Stimulated activated CD4-positive, alpha-beta T cell treated with anti-CD3 and anti-CD28 coated beads, Interleukin-15, amount 100 ng/mL, for 48 hours (primary cell): Measurements from ENCODE around the gene MTIF2.
"Not testable (repeated sequence)": the region's sequence is repeated elsewhere in the genome, so short reads cannot be mapped to it uniquely, and the experiment has no call there.

Source experiments
- DNase-seq, 2 donors: peaks; one replicate each; pipeline ENCODE4 v3.0.0-alpha.2; 2020; ENCODE audit warnings: low read depth in 2 of 2

MTIF2 gene

GRCh38 chr2:55241582-55241981 lies 27.4 kb downstream of the MTIF2 start:
- not testable (repeated sequence) for DNase-seq

GRCh38 chr2:55239656-55240222 lies 29.3 kb downstream of the MTIF2 start:
- no peak for DNase-seq

- DNase-seq: no peak
Measured at GRCh38 chr2:55236992-55237543, 32.0 kb downstream of the MTIF2 start.

GRCh38 chr2:55235724-55236538 lies 33.1 kb downstream of the MTIF2 start:
- DNase-seq: no peak

- DNase-seq: no peak
Measured at GRCh38 chr2:55233658-55233940, 35.4 kb downstream of the MTIF2 start.

GRCh38 chr2:55232863-55233657 lies 36.0 kb downstream of the MTIF2 start:
- DNase-seq: no peak

- DNase-seq: peak; percentile 78 to 92
Measured at GRCh38 chr2:55232084-55232862, 36.8 kb downstream of the MTIF2 start, which contains the start of the genes CLHC1 and RPS27A. Gene CLHC1, minus strand, starts transcription at chr2:55232293. Its CDS starts 9,882 bp downstream, at chr2:55222411. Gene RPS27A, plus strand, starts transcription at chr2:55232688. Its CDS starts 137 bp downstream, at chr2:55232825.

- DNase-seq: no peak
Measured at GRCh38 chr2:55231546-55232083, 37.4 kb downstream of the MTIF2 start.

GRCh38 chr2:55230551-55230950 lies 38.5 kb downstream of the MTIF2 start:
- no peak for DNase-seq

- DNase-seq: no peak
Measured at GRCh38 chr2:55229221-55229620, 39.8 kb downstream of the MTIF2 start.

GRCh38 chr2:55228226-55228563 lies 40.8 kb downstream of the MTIF2 start:
- DNase-seq: no peak

GRCh38 chr2:55227437-55228225 lies 41.4 kb downstream of the MTIF2 start:
- DNase-seq: not testable (repeated sequence)

- no peak for DNase-seq
Measured at GRCh38 chr2:55225481-55226020, 43.5 kb downstream of the MTIF2 start.

- no peak for DNase-seq
Measured at GRCh38 chr2:55224761-55225261, 44.2 kb downstream of the MTIF2 start.

GRCh38 chr2:55223958-55224760 lies 44.9 kb downstream of the MTIF2 start:
- DNase-seq: no peak

- DNase-seq: no peak
Measured at GRCh38 chr2:55213822-55214221, 55.2 kb downstream of the MTIF2 start.

- DNase-seq: no peak
Measured at GRCh38 chr2:55204950-55205349, 64.1 kb downstream of the MTIF2 start.

GRCh38 chr2:55204536-55204935 lies 64.5 kb downstream of the MTIF2 start:
- DNase-seq: no peak

GRCh38 chr2:55200416-55200815 lies 68.6 kb downstream of the MTIF2 start:
- DNase-seq: no peak
